Skin epidermis (tissue), 12 donors: ENCODE measurements around the gene PLA2G4A.

Source experiments
- H3K27ac ChIP-seq, 21 experiments: fragments of 200-600 bp; sonication (generic) in 11 of 21; one replicate each; pipeline ENCODE4 v1.5.0; 2020; ENCODE audit warnings: mild to moderate bottlenecking in 3 of 21, inconsistent platforms in 2 of 21, moderate library complexity in 2 of 21
- H3K4me3 ChIP-seq, 7 experiments: fragments of 200-600 bp; sonication (generic) in 2 of 7; one replicate each; pipeline ENCODE4 v1.5.0; 2020; ENCODE audit warnings: inconsistent platforms in 2 of 7, mild to moderate bottlenecking in 2 of 7, moderate library complexity in 1 of 7

PLA2G4A gene

GRCh38 chr1:186999506-186999905 is 170.8 kb downstream of the PLA2G4A start:
- no peak overlapping the region for H3K4me3 ChIP-seq
- H3K27ac ChIP-seq, result no peak overlapping the region

DNA sequence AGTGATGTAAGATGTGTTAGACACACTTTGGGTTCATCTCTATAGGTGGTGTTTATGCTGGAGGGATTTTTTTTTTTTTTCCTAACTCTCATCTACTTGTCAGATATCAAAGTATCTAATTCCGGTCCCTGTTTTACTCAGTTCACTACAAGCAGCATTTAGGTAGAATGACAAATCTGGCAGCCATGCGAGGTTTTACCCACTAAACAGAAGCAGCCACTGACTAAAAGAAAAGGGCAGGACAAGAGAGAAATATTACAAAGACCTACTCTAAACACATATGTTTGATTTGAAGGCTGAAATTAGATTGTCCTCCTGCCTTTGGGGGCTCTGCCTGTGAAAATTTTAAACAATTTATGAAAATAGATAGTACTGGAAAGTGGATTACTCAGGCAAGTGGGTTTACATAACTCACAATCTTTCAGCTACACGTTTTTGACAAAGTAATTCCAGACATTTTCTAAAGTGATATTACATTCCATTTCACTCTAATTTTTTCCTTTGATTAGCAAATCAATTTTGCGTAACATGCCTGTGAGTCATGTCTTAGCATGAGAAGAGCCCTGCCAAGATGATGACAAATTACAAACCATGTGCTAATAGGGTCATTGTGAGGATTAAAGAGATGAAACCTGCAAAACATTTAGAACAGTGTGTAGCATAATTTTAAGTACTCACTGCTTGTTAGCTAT is 172.6 kb downstream of the PLA2G4A start:
- Histone ChIP-seq H3K4me3 (no peak overlapping the region), H3K27ac (peak overlapping the region in 3 of 21 experiments; percentile 12 to 41 (median 17))

DNA sequence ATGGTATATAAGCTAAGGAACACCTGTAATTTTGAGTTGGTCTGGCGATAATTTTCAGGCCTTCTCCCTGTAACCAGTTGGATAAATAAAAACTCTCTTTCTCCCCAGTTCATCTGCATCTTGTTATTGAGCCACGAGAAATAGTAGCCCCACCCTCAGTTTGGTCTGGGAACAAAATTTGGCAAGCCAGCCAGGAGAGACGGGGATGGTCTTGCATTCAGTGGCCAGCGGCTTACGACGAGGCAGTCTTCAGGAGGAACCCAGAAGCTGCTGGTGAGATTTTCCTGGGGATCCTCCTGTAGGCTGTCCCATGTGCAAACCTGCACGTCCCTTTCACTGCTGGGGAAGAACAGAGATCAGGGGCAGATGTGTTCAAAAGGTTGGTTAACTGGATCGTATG is 174.6 kb downstream of the PLA2G4A start:
- no peak overlapping the region for H3K4me3 ChIP-seq
- peak overlapping the region in 3 of 21 experiments; percentile 7 to 40 (median 23) for H3K27ac ChIP-seq

- no peak overlapping the region for H3K27ac ChIP-seq
- H3K4me3 ChIP-seq, result no peak overlapping the region
These were observed 178.1 kb downstream of the PLA2G4A start for GRCh38 chr1:187006896-187007295.

- H3K27ac ChIP-seq, result no peak overlapping the region
- H3K4me3 ChIP-seq, result no peak overlapping the region
These were observed 180.6 kb downstream of the PLA2G4A start for GRCh38 chr1:187009320-187009719.

GRCh38 chr1:187010571-187011309 is 182.0 kb downstream of the PLA2G4A start:
- Histone ChIP-seq H3K27ac (no peak overlapping the region), H3K4me3 (no peak overlapping the region)

DNA sequence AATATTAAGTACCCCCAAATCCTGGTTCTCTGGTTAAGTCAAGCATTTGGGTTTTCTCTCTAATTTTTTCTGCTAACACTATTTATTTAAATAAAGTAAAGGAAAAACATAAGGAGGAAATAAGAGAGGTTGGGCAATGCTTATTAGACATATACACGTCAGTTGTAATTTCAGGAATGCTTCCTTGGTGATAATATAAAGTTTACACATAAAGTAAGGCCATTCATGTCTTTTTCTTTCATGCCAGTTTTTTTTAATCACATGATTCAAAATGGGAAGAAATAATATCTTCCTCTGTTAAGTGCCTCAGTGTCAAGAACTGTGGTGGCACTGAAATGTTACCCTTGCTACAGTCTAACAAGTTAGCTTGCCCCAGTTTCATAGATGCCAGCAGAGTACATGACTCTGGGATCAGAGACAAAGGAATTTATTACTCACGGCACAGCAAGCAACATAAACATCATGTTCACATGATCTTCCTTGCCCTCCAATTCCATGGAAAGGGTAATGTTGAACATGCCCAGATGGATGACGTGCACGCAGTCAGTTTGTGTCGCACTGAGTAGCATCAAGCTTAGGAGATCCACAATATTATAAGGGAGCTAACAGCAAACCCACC is 184.9 kb downstream of the PLA2G4A start:
- H3K4me3 ChIP-seq, result no peak overlapping the region
- H3K27ac ChIP-seq, result no peak overlapping the region

DNA sequence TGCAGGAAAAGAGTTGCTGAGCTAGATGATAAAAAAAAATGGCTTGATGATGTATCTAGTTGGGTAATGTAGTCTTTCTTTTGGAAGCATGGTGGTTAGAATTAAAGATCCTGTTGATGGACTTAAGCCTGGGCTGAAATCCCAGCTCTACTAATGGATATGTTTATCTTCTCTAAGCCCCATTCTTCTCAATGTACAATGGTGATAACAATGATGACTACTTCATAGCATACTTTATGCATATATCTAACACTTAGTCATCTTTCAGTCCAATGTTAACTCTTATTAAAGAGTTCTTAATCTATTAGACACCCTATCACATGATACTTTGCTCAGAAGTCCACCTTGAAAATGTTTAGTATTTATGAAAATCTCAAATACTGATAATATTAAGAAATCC is 189.5 kb downstream of the PLA2G4A start:
- H3K27ac ChIP-seq, result no peak overlapping the region
- no peak overlapping the region for H3K4me3 ChIP-seq

- Histone ChIP-seq H3K4me3 (no peak overlapping the region), H3K27ac (no peak overlapping the region)
These were observed 198.5 kb downstream of the PLA2G4A start for GRCh38 chr1:187027253-187027652.

DNA sequence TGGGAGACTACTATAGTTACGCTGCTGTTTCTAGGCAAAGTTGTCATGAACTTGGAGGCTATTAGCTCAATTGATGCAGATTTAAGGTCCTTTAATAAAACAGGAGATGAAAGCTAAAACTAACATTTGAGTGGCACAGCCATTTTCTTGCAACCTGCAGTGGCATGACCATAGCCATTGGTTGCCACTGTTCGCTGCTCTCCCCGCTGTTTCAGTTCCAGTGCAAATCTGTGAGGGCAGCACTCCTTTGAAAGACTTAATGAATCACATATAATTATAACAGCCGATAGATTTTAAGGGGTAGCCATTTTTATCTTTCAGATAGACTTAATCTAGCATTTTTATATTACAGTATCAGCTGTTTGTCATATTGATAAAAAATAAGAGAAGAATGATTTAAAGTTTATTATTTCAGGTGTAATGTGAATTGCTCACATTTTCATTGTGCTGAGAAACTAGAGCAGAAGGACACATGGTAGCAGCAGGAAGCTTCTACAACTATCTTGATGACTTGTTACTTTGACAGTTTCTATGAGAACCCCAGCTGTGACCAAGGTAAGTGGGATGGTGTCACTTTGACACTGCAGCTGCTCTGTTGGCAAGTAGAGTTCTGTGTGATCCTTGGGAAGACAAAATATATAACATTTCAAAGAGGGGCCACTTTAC is 203.7 kb downstream of the PLA2G4A start:
- no peak overlapping the region for H3K27ac ChIP-seq
- H3K4me3 ChIP-seq, result no peak overlapping the region

GRCh38 chr1:187032982-187033692 is 204.4 kb downstream of the PLA2G4A start:
- no peak overlapping the region for H3K4me3 ChIP-seq
- H3K27ac ChIP-seq, result no peak overlapping the region

- no peak overlapping the region for H3K27ac ChIP-seq
- no peak overlapping the region for H3K4me3 ChIP-seq
These were observed 205.1 kb downstream of the PLA2G4A start for GRCh38 chr1:187033693-187034390.

DNA sequence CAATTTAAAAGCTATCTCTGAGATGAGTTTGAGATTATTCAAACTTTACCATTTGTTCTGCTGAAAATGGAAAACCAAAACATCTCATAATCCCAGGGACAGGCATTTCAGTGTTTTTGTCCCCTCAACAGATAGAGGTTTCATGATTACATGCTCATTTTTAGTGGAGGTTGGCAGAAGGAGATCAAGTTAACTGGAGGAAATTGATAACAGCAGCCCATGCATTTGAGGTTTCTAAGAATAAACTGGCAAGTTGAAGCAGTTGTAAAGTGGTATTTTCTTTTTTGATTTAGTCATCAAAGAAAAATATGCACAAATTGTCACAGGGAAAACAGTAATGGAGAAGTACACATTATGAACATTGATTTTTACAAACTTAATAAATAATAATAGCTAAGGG is 205.8 kb downstream of the PLA2G4A start:
- Histone ChIP-seq H3K4me3 (no peak overlapping the region), H3K27ac (no peak overlapping the region)

DNA sequence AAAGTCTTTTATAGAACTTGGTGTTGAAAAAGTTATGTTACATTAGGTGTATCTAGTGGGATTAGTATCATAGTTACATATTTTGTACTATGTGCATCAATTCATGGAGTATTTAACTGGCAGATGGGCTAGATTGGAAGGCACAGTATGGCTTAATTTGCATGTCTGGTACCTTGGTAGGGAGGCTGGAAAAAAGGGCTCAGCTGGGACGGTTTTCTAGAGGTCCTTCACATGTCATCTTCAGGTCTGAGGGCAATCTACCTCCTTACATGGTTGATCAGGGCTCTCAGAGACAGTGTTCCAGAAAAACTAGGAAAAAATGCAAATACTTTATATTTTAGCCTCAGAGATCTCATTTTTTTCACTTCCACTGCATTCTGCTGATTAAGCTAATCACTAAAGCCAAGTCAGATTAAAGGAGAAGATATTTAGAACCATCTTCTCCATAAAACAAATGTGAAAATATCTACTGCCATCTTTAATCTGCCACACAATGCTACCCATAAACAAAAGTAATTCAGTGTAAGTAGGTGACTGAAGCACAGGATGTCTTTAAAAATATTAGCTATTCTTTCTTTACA is 209.3 kb downstream of the PLA2G4A start:
- Histone ChIP-seq H3K27ac (no peak overlapping the region), H3K4me3 (no peak overlapping the region)
